ENCODE data around the gene RASSF3.

DNA sequence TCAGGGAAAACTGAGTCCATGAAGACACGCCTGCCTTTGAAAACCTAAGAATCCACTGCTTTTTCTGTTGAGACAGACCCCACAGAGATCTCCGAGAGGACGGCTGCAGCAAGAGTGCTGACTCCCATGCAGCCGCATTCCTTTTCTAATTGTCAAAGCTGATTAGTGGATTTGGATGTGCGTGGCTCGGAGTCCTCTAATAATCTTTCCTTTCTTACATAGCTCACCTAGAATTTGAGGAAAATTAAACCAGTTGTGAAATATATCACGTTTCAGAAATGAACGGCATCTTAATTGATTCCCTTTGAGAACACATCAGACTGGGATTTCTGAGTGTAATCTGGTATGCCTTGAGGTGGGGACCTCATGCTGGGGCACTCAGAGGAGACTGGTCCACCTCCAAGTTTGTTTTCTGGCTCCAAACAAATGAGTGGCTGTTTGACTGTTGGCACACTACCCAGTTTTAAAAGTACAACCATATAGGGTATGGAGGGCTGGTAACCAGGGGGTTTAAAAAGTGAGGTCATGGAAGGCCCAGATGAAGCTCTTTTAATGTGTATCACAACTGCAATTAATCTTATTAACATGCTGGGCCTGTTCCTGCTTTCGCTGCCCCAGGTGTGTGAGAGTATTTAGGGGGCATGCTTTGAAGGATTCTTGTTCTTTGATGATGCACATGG is 63.3 kb downstream of the RASSF3 start:
- TF ChIP-seq POLR2A (IDR thresholded peaks at IDR 0.05) (no peak), CTCF (IDR thresholded peaks at IDR 0.05) (no peak)
